Renal cortex interstitium (tissue), 15 donors: Measurements from ENCODE around the gene OVAAL. TPM values are rescaled to one million over a fixed set of nuclear protein-coding genes. Genes with fewer than 3 reads are reported as not detected.

Experiments
- DNase-seq, 11 donors: peaks; one replicate each; pipeline ENCODE4 v3.0.0-alpha.2; 2013; ENCODE audit warnings: low read depth in 9 of 11, low spot score in 4 of 11; ENCODE audit errors: extremely low read depth in 1 of 11
- long read RNA-seq, 16 experiments: transcript quantifications; one replicate each; lab custom pipeline, GENCODE V29; 2026
- polyA plus RNA-seq, 3 donors: library from polyadenylated mRNA; unstranded; fragments of 120-200 nt; gene quantifications; one replicate each; pipeline ENCODE4 v1.2.1, GENCODE V29; 2013; ENCODE audit not compliant: insufficient read length in 3 of 3

OVAAL gene
- not detected for polyA plus RNA-seq
- long read RNA-seq, donor 1 = 0 reads
- long read RNA-seq, donor 2 = 0 reads
- long read RNA-seq, donor 3 = 0 reads
- long read RNA-seq, donor 4 = 0 reads
- long read RNA-seq, donor 5 = 0 reads
- long read RNA-seq, donor 6 = 0 reads
- long read RNA-seq, donor 7 = 0 reads
- long read RNA-seq, donor 8 = 0 reads
- long read RNA-seq, donor 9 = 0 reads
- long read RNA-seq, donor 10 = 0 reads
- long read RNA-seq, donor 11 = 0 reads
- long read RNA-seq, donor 12 = 0 reads
- long read RNA-seq, donor 13 = 0 reads
- long read RNA-seq, donor 14 = 0 reads
- long read RNA-seq, donor 15 = 0 reads
- long read RNA-seq, donor 16 = 0 reads

DNA sequence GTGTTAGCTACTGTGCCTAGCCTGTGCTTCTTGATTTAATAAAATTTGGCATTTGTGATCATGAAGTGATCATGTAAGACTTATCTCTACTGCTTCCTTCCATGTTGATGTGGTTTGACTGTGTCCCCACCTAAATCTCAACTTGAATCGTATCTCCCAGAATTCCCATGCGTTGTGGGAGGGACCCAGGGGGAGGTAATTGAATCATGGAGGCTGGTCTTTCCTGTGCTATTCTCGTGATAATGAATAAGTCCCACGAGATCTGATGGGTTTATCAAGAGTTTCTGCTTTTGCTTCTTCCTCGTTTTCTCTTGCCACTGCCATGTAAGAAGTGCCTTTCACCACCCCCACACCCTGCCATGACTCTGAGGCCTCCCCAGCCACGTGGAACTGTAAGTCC is at the start of gene OVAAL:
Gene OVAAL, plus strand, starts transcription at position 301 of the 400 bp plus-strand sequence.
- no peak for DNase-seq

DNA sequence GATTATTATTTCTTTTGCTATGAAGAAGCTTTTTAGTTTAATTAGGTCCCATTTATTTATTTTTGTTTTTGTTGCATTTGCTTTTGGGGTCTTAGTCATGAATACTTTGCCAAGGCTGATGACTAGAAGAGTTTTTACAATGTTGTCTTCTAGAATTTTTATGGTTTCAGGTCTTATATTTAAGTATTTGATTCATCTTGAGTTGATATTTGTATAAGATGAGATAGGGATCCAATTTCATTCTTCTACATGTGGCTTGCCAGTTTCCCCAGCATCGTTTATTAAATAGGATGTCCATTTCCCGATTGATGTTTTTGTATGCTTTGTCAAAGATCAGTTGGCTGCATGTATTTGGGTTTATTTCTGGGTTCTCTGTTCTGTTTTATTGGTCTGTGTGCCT is 47.9 kb upstream of the OVAAL start:
- DNase-seq = no peak

DNA sequence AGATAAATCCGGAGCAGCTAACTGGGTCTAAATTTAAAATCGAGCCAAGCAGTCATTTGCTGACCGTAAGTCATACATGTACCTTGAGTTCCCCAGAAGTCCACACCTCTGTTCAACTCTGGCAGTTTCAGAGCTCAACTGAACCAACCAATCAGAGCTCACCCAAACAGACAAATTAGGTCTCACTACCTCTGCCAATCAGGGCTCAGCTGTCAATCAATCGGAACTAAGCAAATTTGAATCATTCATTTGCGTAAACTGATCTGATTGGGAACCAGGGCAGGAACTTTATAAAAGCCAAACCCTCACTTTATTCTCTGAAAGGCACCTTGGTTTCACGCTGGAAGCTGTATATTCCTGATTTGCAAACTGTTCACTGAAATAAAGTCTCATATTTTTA is 45.2 kb upstream of the OVAAL start:
- no peak for DNase-seq

DNA sequence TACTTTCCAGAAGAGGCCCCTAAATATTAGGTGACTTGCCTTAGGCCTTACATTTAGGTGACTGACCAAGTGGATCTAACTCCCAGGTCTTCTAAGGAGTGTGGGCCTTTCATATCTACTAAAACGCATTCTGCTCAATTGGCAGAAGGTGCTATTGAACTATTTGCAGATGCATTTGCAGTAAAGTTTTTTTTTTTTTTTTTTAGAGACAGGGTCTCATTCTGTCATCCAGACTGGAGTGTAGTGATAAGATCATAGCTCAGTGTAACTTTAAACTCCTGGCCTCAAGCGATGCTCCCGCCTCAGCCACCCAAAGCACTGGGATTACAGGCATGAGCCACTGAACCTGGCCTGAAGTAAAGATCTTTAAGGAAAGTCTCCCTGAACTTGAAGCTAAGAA is 43.4 kb upstream of the OVAAL start:
- no peak for DNase-seq

DNA sequence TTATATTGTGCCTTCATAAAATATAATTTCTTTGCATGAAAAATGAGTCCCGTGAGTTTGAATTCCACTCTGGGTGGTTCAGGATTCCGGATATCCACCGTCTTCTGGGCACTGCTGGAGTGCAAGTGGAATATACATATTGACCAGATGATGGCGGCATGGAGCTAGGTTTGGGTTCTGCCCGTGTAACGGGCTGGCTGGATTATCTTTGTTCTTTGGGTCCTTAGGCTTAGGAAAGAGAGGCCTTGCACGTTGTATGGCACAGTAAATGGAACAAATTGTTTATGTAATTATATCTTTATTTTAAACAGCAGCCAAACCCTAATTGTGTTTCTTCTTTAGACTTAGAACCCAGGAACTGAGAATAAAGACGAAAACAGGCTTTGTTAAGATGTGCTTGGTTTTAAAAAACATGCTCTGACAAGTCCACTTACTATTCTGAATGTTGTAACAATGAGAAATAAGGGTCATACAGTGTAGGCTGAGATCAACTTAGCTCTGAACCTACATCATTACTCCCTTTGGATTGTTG is 42.8 kb upstream of the OVAAL start:
- peak in 10 of 11 donors; percentile 47 to 77 (median 67) for DNase-seq

DNA sequence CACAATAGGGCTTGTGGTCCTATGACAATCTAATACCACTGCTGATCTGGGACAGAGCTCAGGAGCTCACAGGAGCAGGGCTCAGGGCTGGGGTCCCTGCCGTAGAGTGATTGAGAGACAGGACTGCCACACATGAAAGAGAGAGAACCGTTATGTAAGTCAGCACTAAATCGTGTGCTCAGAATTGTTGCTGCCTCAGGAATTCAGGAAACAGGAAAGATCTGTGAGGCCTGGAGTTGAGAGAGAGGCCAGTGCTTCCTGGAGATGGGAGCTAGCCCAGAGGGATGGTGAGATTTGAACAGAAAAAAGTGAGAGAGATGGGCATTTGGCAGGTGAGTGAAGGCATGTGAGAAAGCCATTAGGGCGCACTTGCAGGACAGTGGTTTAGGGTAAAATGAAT is 38.9 kb upstream of the OVAAL start:
- no peak for DNase-seq

DNA sequence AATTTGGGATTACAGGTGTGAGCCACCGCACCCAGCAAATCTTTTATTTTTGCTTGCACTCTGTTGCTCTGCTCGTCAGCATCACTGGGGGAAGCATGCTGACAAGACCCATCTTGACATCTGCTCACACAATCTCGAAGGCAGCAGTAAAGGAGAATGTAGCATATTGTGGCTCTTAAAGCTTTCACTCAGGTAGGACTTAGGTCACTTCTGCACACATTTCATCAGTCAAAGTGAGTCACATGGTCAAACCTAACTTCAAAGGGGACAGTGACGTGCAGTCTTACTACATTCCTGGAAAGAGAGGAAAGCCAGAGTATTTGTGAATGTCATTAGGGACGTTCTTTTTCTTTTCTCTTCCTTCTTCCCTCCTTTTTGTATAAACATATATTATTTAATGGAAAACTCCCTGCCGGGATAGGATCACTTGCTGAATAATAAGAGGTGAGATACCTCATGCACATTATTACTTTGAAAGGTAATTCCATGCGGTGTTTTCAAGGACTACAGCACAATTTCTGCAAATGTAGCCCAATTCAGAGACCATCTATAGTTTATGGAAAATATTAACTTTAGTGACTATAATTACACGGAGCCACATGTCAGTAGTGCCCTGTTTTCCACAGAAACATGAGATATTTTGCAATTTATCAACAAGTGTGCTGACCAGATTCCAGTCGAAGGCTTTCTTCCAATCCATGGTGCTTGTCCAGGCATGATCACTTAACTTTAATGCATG is 37.1 kb upstream of the OVAAL start:
- DNase-seq = no peak

DNA sequence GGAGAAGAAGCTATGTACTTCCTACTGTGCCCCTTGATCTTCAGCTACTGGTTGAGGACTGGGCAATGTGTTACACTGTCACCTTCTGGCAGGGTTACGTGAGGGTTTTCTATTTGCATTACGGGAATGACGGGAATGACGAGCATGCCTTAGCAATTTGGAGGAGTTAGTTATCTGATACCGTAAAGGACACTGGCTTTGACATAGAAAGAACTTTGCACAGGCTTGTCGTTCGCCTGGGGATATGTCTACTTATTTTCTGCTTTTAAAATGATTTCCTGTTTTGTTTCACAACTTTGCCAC is 36.6 kb upstream of the OVAAL start:
- no peak for DNase-seq

DNA sequence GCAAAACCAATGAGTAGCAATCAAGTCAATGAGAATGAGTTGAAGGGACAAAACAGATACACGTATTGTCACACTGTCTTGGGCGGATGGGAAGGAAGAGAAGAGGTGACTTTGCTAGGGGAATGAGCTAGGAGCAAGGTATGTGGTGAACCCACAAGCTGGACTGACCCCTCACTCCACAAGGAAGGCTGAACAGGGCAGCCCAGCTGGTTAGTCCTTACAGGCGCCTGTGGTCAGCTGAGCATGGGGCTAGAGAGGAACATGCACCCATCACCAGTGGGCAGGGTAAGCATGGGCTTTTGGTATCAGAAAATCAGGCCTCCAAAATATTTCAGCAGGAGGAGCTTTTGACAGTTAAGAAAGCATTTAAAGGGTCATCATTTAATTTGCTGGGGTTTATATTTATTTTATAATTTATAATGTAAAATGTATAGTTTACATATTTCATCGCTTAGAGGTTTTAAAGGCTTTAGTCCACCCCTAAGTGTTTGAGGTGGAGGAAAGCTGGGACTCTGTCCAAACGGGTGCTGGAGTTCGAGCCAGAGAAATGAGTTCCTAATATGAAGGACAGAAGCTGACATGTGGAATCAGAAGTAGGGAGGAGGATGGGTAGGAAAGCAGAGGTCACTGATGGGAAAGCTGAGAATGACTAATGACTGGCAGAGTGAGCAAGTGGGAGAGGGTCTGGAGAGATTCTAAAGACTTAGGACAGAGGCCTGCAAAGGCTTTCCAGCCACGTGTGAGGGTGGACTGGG is 34.4 kb upstream of the OVAAL start:
- no peak for DNase-seq

DNA sequence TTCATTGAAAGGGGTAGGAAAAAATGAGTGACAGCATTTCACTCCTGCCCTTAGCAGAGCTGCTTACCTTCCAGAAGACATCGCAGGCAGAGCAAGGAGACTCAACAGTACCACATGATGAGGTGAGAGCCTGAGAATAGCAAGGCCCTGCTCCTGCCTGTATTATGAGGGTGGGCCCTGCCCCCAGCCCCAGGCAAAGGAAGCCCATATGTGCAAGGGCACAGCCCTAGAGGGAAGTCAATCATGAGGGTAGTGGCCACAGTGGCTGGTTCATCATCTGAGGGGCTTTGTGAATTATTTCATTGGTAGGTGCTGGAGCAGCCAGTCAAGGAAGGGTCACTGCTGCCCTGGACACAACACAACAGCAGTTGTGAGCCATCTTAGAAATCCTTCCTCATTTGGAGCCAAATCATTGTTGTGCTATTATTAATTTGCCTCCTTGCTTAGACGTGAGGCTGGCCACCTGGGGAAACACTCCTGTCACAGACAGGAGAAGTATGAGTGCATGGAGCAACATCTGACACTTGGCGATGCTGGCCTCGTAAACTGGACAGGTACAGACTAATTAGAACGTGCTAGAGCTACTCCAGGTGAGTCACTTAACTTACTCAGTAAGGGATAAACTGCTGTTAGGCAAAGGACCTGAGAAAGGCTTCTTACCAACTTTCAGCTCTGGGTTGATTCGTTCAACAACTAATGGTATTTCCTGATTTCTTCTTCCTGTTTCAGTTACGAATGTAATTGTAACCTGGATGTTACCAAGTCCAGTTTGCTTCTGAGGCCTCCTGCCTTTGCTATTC is 33.6 kb upstream of the OVAAL start:
- DNase-seq = no peak

DNA sequence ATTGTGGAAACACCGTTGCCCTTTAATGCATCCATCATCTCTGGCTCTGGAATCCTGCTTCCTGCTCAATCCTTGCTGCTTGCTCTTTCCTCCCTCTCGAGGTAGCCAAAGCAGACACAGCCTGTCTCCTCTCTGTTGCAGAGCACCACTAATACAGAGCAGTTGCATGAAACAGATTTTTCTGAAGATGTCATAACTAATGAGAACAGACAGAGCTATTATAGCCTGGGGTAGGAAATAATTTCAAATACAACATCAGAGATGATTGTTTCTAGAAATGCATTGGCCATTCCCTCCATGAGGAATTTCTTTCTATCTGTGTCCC is 33.1 kb upstream of the OVAAL start:
- no peak for DNase-seq

DNA sequence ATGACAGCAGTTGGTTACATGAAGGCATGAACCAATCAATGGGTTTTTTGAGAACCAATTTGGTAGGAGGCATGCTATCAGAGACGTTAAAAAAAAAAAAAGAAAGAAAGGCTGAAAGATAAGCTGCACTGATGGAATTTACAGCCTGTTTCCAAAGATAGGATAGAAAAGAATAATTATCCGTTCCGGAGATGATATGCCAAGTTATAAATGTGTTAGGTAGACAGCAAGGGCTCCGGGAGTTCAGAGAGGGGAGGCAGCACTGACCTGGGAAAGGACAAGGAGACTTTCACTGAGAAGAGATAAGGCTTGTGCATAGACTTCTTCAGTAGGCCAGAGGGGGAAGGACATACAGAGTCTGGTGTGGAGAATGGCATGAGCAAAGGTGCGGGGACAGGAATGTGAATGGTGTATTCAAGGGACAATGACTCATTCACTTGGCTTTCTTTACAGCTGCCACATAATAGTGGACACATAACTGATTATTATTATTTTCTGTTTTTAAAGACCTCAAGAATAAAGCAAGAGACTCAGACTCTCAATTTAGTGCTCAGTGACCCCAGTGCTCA is 31.6 kb upstream of the OVAAL start:
- no peak for DNase-seq

DNA sequence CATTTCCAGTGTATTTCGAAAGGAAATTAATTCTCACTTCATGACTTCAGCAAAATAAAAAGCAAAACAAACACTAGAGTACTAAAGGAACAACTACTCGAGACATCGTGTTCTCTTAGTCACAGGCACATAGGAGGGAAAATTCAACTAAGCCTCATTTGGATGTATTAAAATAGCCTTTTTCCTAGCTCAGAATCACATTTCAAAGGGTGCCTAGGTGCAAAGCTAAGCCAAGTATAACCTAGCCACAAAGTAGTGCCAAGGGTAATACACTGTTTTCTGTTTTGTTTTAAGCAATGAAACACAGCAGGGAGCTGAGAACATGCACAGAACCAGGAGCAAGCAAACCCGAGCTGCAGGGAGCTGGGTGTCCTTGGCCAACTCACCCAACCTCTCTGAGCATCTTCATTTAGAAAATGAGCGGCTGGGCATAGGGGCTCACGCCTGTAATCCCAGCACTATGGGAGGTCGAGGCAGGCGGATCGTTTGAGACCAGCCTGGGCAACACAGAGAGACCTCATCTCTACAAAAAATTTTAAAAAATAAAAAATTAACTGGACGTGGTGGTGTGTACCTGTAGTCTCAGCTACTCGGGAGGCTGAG is 29.8 kb upstream of the OVAAL start:
- DNase-seq = no peak

DNA sequence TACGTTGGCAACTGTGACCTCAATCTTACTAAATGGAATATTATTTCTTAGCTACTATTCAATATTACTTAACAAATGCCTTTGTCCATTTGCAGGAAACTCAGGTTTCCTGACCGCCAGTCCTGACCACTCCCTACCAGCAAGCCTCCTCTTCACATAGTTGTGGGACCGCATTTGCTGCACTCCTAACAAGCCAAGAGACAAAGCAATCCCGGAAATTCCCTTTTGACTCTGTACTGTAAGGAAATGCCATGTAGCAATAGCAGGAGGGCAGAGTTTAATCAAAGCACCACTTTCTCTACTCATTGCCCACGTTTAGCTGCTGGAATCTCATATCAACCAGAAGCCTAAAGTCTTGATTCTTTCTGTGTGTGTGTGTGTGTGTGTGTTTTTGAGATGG is 28.3 kb upstream of the OVAAL start:
- no peak for DNase-seq

DNA sequence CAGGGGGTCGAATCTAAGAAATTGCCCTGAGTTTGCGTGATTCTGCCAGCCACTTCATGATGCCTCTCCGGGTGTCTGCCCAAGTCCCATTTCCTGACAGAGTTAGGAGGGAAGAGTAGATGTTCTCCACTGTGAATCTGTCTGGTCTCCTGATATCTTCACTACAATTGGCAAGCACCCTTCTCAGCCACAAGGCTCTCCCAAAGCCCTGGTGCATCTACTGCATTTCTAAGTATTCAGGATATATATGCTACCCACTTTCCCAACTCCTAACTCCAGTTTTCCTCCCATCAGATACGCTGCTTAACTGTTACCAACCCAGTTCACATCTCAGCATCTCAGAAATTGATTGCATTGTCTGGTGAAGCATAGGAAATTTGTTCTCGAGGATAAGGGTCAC is 25.9 kb upstream of the OVAAL start:
- DNase-seq = no peak

DNA sequence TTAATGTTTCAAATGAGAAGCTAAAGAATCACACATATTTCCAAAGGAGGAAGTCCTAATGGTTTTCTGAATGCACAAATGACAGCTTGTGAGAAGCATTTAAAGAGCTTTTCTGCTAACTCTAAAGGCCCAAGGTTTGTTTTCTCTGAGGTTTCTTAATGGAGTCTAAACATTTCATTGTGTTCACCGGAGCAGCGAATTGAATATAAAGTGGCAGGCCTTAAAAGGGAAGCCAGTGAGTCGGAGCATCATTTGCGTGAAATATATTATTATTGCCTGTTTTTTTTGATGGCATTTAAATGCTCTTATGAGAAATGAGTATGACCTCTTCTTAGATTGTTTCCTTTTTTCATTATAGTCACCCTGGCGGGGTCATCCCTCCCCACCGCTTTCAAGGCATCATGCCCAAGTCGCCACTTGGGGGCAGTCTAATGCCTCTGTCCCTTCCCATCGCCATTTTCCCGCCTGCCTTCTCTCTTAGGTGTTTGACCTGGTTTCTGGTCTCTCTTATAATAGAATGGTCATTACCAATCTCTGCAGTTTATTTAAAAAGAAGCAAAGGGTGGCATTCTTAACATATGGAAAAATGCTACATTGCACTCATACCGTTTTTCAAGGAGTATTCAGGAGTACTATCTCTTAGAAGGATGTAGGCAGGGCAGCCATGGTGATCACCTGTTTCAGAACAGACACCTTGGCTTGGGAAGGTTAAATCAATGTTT is 25.3 kb upstream of the OVAAL start:
- peak in 10 of 11 donors; percentile 29 to 73 (median 53) for DNase-seq

DNA sequence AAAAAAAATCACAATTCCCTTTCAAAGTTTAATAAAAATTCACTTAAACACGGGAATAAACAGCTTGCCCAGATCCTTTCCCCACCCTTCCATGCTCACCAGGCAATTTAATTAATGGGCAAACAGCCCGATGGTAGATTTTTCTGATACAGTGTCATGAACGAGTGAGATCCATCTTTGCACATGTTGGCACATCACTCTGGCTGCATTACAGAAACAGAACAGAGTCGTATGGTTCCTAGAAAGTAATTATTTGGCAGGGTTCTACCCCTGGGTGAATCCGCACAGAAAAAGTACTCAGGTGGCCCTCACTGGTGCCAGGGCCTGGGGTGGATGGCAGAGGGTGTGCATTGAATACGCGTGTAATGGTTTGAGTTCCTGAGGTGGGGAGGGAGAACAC is 24.6 kb upstream of the OVAAL start:
- no peak for DNase-seq

DNA sequence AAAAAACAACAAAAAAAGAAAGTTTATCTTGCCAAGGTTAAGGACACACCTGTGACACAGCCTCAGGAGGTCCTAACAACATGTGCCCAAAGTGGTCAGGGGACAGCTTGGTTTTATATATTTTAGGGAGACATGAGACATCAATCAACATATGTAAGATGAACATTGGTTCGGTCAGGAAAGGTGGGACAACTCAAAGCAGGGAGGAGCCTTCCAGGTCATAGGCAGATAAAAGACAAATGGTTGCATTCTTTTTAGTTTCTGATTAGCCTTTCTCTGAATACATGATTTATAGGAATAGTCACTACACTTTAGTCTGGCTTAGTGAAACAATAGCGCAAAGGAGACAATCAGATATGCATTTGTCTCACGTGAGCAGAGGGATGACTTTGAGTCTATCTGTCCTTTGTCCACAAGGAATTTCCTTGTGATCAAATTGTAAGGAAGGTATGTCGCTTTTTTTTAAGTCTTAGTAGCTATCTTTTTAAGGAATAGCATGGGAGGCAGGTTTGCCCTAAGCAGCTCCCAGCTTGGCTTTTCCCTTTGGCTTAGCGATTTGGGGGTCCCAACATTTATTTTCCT is 23.3 kb upstream of the OVAAL start:
- no peak for DNase-seq
